Subcutaneous abdominal adipose tissue (tissue), 5 donors: ENCODE measurements around the gene FRYL.
"Not testable (repeated sequence)": the region's sequence is repeated elsewhere in the genome, so short reads cannot be mapped to it uniquely, and the experiment has no call there.

Experiments
- H3K27ac ChIP-seq: one replicate; pipeline ENCODE4 v1.7.0; 2013; ENCODE audit warnings: low read depth, mild to moderate bottlenecking, inconsistent platforms, low read length, moderate library complexity
- H3K27me3 ChIP-seq, 5 donors: one replicate each; pipeline ENCODE4 v1.7.0; 2013; ENCODE audit warnings: low read length in 5 of 5, inconsistent platforms in 1 of 5; ENCODE audit not compliant: control insufficient read depth in 5 of 5, insufficient read depth in 4 of 5
- H3K36me3 ChIP-seq, 5 donors: one replicate each; pipeline ENCODE4 v1.7.0; 2013; ENCODE audit warnings: low read length in 5 of 5; ENCODE audit not compliant: control insufficient read depth in 5 of 5, insufficient read depth in 5 of 5
- H3K4me1 ChIP-seq, 5 donors: one replicate each; pipeline ENCODE4 v1.7.0; 2013; ENCODE audit warnings: low read length in 5 of 5, mild to moderate bottlenecking in 3 of 5, moderate library complexity in 1 of 5; ENCODE audit not compliant: control insufficient read depth in 5 of 5, insufficient read depth in 5 of 5
- H3K4me3 ChIP-seq, 5 donors: one replicate each; pipeline ENCODE4 v1.7.0; 2013; ENCODE audit warnings: low read length in 5 of 5, low read depth in 1 of 5
- H3K9ac ChIP-seq, 5 donors: one replicate each; pipeline ENCODE4 v1.7.0; 2013; ENCODE audit warnings: low read length in 5 of 5, mild to moderate bottlenecking in 4 of 5, moderate library complexity in 3 of 5
- H3K9me3 ChIP-seq, 5 donors: one replicate each; pipeline ENCODE4 v1.7.0; 2013; ENCODE audit warnings: low read length in 5 of 5; ENCODE audit not compliant: control insufficient read depth in 5 of 5
- donor health status: healthy.
- donor health status: healthy.
- donor health status: healthy.
- donor health status: healthy.
- donor health status: healthy.

Gene FRYL

GRCh38 chr4:48687313-48688051, 92.6 kb downstream of the FRYL start:
- Histone ChIP-seq H3K27ac (no peak overlapping the region), H3K36me3 (no peaks in the 10 kb centered on the region), H3K27me3 (no peaks in the 10 kb centered on the region), H3K9ac (no peak overlapping the region), H3K4me1 (peaks cover 0 to 11% (median 7%) of the 10 kb centered on the region in 5 donors), H3K9me3 (no peaks in the 10 kb centered on the region), H3K4me3 (no peak overlapping the region)

GRCh38 chr4:48686369-48686768, 93.7 kb downstream of the FRYL start:
- Histone ChIP-seq H3K4me3 (no peak overlapping the region), H3K9me3 (no peaks in the 10 kb centered on the region), H3K27ac (no peak overlapping the region), H3K9ac (no peak overlapping the region), H3K4me1 (peaks cover 0 to 11% (median 7%) of the 10 kb centered on the region in 5 donors), H3K36me3 (no peaks in the 10 kb centered on the region), H3K27me3 (no peaks in the 10 kb centered on the region)

DNA sequence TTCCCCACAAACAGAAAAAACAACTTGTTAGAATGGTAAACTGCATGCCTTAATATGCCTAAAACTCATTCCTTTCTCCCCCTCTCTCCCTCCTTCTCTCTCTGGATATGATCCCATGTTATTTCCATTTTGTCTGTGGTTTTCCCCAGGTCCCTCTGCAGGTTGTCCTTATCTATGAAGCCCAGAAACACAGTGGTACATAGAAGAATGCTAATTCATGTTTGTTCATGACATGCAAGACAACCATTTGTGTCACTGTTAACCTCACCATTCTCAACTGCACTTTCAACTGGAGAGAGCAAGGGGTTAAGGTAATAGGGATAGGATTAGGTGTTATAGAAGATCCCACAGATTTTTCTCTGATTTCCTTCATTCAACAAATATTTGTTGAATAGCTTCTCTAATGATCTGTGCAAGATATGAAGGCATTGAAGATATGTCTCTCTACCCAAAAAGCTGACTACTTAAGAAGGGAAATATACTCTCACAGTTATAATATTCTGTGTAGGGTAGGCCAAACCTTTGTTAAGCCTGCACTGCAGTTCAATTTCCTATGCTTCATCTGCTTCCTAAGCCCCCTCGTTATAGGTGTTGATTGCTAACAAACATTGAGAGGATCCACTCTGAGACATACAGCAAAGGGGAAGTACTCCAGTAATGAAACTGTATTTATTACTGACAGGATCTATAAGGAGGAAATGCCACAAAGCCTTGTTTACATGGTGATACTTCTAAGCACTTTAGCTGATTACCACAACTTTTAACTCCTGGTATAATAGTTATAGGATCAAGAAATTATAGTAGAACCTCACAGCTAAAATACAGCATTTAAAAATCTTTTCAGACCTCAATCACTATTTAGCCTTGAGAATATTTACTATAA, 96.1 kb downstream of the FRYL start:
- Histone ChIP-seq H3K27ac (no peak overlapping the region), H3K9me3 (no peaks in the 10 kb centered on the region), H3K9ac (no peak overlapping the region), H3K36me3 (no peaks in the 10 kb centered on the region), H3K27me3 (no peaks in the 10 kb centered on the region), H3K4me3 (no peak overlapping the region), H3K4me1 (peaks cover 0 to 17% (median 7%) of the 10 kb centered on the region in 5 donors)

DNA sequence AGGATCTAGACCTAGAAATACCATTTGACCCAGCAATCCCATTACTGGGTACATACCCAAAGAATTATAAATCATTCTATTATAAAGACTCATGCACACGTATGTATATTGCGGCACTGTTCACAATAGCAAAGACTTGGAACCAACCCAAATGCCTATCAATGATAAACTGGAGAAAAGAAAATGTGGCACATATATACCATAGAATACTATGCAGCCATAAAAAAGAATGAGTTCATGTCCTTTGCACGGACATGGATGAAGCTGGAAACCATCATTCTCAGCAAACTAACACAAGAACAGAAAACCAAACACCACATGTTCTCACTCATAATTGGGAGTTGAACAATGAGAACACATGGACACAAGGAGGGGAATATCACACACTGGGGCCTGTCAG, 97.2 kb downstream of the FRYL start:
- H3K4me3 ChIP-seq, H3K36me3 ChIP-seq, H3K27ac ChIP-seq, H3K27me3 ChIP-seq, H3K9ac ChIP-seq, H3K9me3 ChIP-seq: not testable (repeated sequence)
- H3K4me1 ChIP-seq: peaks cover 0 to 17% (median 7%) of the 10 kb centered on the region in 5 donors

GRCh38 chr4:48681856-48682255, 98.2 kb downstream of the FRYL start:
- Histone ChIP-seq H3K9ac (no peak overlapping the region), H3K9me3 (no peaks in the 10 kb centered on the region), H3K36me3 (no peaks in the 10 kb centered on the region), H3K4me1 (peaks cover 0 to 14% (median 6%) of the 10 kb centered on the region in 5 donors), H3K27me3 (no peaks in the 10 kb centered on the region), H3K27ac (no peak overlapping the region), H3K4me3 (no peak overlapping the region)

GRCh38 chr4:48680848-48681568, 99.1 kb downstream of the FRYL start:
- Histone ChIP-seq H3K27me3 (no peaks in the 10 kb centered on the region), H3K4me3 (no peak overlapping the region), H3K36me3 (no peaks in the 10 kb centered on the region), H3K9ac (no peak overlapping the region), H3K9me3 (no peaks in the 10 kb centered on the region), H3K4me1 (peaks cover 0 to 10% (median 0%) of the 10 kb centered on the region in 5 donors), H3K27ac (no peak overlapping the region)

GRCh38 chr4:48673537-48673936, 106.5 kb downstream of the FRYL start:
- H3K9ac ChIP-seq: no peak overlapping the region
- no peak overlapping the region for H3K27ac ChIP-seq
- H3K9me3 ChIP-seq: no peaks in the 10 kb centered on the region
- H3K4me3 ChIP-seq: no peak overlapping the region
- H3K36me3 ChIP-seq: no peaks in the 10 kb centered on the region
- H3K4me1 ChIP-seq: peaks cover 0 to 7% (median 3%) of the 10 kb centered on the region in 5 donors
- no peaks in the 10 kb centered on the region for H3K27me3 ChIP-seq

DNA sequence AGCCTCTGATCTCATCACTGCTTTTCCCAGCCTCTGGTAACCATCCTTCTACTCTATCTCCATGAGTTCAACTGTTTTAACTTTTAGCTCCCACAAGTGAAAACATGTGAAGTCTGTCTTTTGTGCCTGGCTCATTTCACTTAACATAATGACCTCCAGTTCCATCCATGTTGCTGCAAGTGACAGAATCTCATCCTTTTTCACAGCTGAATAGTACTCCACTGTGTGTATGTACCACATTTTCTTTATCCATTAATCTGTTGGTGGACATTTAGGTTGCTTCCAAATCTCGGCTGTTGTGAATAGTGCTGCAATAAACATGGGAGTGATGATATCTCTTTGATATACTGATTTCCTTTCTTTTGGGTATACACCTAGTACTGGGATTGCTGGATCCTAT, 109.5 kb downstream of the FRYL start:
- Histone ChIP-seq H3K9me3 (no peaks in the 10 kb centered on the region), H3K27me3 (no peaks in the 10 kb centered on the region), H3K36me3 (no peaks in the 10 kb centered on the region), H3K27ac (no peak overlapping the region), H3K9ac (no peak overlapping the region), H3K4me3 (no peak overlapping the region), H3K4me1 (peaks cover 0 to 18% (median 3%) of the 10 kb centered on the region in 5 donors)

DNA sequence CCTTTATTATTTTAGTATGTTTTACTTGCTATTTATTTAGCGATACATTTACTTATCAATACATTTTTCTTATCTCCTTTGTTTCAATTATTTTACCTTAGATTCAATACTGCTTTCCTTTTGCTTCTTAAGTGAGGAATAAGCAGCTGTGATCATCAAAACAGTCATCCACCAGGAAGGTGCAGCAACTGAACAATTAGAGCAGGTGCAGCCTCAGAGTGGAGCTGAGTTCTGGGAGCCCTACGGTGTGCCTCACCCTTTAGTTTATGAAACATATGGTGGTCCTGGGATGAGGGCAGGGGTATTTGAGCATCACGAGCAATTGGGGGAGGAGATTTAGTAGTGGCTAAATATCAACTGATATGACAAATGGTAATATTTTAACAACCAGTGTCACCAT, 111.0 kb downstream of the FRYL start:
- no peak overlapping the region for H3K27ac ChIP-seq
- no peak overlapping the region for H3K4me3 ChIP-seq
- H3K9ac ChIP-seq: no peak overlapping the region
- no peaks in the 10 kb centered on the region for H3K27me3 ChIP-seq
- peaks cover 0 to 23% (median 3%) of the 10 kb centered on the region in 5 donors for H3K4me1 ChIP-seq
- no peaks in the 10 kb centered on the region for H3K36me3 ChIP-seq
- no peaks in the 10 kb centered on the region for H3K9me3 ChIP-seq
